Stimulated activated CD4-positive, alpha-beta T cell treated with anti-CD3 and anti-CD28 coated beads, Interleukin-15, amount 100 ng/mL, for 48 hours (primary cell): ENCODE measurements around the gene PIF1.
A peak's percentile ranks its signal among the peaks of the same experiment; 100 is the strongest.

Source experiments
- DNase-seq, 2 donors: peaks; one replicate each; pipeline ENCODE4 v3.0.0-alpha.2; 2020; ENCODE audit warnings: low read depth in 2 of 2

Gene PIF1, protein sequence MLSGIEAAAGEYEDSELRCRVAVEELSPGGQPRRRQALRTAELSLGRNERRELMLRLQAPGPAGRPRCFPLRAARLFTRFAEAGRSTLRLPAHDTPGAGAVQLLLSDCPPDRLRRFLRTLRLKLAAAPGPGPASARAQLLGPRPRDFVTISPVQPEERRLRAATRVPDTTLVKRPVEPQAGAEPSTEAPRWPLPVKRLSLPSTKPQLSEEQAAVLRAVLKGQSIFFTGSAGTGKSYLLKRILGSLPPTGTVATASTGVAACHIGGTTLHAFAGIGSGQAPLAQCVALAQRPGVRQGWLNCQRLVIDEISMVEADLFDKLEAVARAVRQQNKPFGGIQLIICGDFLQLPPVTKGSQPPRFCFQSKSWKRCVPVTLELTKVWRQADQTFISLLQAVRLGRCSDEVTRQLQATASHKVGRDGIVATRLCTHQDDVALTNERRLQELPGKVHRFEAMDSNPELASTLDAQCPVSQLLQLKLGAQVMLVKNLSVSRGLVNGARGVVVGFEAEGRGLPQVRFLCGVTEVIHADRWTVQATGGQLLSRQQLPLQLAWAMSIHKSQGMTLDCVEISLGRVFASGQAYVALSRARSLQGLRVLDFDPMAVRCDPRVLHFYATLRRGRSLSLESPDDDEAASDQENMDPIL

DNA sequence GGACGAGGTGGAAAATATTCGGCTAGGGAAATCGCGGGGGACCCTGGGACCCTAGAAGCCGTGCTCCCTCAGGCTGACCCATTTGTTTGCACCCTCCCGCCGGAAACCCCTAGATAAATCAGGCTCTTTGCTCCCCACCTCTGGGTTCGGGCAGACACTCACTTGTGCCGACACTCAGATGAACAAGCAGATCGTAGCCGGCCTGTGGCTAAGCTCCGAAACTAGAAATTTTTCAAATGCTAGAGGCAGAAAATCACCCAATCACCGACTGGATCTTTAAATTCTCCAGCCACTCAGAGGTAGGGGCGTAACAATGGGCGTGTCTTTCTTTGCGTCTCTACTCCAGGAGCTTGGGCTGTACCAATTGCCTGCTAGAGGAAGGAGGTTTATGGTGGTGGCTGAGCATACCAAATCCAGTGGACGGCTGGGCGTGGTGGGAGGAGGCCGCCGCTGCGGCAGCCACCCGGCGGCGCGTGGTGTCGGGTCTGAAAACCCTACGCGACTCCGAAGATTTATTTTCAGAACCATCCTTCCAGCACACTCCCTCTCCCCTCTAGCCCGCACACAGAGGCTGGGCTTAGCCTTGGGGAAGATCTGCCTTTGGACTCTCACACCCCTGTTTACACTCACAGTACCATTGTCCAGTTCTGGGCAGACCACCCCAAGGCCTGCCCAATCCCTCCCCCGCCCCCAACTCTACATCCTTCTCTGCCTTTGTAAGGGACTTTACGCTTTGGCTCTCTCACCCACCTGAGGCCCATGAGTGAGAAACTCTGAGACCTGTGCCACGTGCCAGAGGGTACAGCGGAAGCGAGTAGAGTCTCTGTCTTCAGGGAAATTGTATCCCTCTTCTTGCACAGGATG lies at the start of gene PIF1:
PIF1 (minus strand) TSS at position 217 of the 864 bp plus-strand sequence. CDS start 1,312 bp downstream, outside the sequence.
- peak; percentile 86 to 87 for DNase-seq

DNA sequence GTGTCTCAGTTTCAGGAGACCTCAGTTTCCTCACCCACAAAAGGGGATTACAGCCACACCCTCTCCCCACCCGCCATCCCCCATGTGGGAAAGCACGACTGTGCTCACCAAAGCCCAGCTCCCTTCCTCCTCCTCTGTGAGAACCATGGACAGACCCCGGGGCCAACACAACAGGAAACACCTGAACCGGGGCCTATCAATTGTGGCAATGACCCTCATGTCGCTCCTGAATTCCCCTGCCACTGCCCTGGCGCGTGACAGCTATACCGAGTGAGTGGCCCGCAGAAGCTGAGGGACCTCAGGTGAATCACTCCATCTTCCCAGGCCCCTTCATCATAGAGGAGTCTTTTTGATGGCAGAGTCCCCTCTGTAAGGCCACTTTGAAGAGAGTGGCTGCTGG lies 44.9 kb upstream of the PIF1 start:
- no peak for DNase-seq

DNA sequence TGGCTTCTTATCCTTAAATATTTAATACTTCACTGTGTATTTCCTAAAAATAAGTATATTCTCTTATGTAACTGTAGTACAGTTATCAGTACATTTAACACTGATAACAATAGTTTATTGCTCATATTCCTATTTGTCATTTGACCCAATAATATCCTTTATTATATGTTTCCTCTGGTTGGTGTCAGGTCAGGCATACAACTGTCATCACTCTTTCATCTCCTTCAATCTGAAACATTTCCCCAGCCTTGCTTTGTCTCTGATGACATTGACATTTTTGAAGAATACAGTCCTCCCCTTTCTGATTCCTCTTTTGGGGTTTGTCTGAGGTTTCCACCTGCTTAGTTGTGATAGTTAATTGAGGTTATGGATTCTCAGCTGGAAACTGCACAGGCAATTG lies 44.1 kb upstream of the PIF1 start:
- DNase-seq: no peak

DNA sequence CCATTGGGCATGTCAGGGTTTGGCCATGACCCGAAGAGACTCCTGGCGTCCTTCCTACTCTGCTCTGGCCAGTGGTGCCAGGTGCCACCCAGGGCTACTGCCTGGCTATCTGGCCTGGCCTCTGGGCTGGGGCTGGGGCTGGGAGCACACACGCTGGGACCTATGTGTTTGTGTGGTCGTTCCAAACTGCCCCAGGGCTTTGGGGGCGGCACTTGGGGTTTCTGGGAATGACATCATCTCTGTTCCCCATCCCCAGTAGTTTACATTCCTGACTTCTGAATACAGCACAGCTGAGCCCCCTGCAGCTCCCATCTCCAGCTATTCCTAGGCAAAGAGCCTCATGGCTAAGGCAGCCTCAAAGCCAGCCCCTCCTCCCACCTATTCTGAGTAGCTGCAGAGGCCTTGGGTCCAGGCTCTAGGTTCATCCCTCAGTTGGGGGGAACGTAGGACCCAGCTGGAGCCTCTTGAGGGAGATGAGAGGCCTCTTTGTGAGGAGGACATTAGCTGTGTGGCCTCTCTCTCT lies 40.6 kb upstream of the PIF1 start:
- DNase-seq: no peak

DNA sequence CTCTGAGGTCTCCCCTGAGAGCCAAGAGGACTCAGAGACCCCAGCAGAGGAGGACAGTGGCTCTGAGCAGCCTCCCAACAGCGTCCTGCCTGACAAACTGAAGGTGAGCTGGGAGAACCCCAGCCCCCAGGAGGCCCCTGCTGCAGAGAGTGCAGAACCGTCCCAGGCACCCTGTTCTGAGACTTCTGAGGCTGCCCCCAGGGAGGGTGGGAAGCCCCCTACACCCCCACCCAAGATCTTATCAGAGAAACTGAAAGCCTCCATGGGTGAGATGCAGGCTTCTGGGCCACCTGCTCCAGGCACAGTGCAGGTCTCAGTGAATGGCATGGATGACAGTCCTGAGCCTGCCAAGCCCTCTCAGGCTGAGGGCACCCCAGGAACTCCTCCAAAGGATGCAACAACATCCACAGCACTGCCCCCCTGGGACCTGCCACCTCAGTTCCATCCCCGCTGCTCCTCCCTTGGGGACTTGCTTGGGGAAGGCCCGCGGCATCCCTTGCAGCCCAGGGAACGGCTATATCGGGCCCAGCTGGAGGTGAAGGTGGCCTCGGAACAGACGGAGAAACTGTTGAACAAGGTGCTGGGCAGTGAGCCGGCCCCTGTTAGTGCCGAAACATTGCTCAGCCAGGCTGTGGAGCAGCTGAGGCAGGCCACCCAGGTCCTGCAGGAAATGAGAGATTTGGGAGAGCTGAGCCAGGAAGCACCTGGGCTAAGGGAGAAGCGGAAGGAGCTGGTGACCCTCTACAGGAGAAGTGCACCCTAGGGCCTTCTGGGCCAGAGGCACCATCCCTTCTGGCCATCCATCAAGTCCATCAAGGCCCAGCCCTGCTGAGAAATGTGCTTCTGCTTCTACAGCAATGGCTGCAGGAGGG lies 39.9 kb upstream of the PIF1 start:
- DNase-seq: no peak

DNA sequence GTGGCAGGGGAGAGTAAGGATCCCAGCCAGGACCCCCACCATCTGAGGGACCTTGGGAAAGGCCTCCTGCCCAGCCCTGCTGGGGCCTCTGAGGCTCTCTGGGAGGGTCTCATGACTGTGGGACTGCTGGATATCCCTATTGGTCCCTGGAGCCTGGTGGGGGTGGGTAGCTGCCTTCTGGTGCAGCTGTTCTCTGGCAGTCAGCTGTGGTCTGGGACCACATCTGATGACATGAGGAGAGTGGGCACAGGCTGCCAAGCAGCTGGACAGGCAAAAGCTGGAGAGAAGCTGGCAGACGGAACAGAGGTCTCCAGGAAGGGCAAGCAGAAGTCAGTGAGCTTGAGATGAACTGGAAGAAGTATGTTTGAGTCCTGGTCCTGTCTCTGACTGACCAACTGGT lies 38.6 kb upstream of the PIF1 start:
- no peak for DNase-seq

DNA sequence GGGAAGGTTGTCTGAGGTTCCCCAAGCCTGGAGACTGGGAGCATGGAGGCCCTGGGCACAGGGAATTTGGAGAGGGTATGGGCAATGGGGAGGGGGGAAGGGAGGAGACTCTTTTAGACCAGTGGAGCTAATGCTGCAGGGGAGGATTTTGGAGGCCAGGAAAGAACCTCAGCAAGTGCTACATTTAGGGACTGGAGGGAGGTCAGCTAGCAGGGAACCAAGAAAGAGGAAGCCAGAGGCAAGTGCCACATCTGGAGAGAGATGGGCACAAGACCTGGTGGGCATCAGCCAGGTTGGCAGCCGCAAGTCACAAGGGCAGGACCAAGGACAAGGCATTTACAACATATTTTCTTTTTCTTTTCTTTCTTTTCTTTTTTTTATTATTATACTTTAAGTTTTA lies 37.0 kb upstream of the PIF1 start:
- DNase-seq: no peak

DNA sequence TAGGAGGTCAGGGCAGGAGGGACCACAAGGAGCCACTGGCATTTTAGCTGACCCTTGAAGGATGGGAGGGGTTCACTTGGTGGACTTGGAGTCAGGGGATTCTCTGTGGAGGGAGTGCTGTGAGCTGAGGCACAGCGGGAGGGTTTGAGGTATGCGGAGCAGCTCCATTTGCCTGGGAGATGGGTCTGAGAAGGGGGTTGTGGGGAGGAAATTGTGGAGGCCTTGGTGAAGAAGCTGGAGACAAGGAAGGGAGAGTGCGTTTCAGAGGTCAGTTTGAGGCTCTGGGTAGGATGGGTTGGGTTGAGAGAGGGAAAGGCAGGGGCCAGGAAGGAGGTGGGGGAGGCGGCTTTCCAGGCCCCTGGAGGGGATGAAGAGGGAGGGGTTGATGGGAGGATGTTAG lies 36.5 kb upstream of the PIF1 start:
- DNase-seq: no peak

DNA sequence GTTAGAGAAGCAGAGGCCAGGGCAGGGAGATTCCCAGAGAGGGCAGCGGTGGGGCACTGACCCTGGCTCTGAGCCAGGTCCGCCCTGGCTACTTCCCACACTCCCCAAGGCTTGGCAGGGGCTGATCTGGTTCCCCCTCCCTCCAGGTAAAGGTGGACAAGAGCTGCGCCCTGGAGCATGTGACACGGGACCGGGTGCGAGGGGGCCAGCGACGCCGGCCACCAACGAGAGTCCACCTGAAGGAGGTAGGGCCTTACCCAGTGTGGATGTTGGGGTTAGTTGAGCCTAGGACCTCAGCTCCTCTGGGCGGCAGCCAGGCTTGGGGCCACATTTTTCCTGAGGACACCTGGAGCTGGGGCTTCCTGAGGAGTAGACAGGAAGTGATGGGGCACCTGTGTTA lies 35.9 kb upstream of the PIF1 start:
- DNase-seq: no peak

DNA sequence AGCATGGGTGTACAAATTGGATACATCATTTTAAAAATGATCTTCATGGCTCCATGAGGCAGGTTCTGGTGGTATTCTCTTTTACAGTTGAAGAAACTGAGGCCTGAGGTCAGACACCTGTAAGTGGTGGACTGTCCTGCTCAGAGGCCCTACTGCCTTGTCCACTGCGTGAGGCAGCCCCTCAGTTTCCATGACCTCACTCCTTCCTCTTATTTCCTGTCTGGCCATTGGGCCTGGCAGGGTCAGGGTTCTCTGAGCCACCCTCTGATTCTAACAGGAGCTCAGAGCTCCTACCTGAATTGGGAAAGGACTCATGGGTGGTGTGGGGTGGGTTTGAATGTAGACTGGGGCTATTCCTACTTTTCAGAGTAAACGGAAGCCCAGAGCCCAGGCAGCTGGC lies 33.8 kb upstream of the PIF1 start:
- no peak for DNase-seq

DNA sequence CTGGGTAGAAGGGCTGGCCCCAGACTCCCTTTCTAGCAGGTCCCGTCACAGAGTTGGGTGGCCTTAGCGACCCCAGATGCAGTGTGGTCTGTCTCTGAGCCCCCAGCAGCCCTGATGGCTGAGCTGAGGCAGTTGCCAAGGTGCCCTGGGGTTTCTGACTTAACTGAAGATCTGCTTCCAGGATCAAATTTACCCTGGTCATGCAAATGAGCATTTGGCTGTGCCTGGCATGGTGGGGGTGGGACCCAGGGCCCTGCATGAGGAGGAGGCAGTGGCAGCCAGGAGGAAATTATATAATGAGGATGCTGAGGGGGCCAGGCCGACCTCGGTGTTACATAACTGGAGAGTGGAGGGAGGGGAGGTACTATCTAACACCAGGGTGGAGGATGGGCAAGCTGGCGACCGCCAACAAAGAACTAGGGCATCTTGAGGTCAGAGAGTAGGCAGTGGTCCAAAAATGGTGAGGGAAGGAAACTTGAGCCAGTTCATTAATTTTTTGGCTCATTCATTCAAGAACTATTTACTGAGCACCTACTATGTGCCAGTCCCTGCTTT lies 32.7 kb upstream of the PIF1 start:
- DNase-seq: no peak

DNA sequence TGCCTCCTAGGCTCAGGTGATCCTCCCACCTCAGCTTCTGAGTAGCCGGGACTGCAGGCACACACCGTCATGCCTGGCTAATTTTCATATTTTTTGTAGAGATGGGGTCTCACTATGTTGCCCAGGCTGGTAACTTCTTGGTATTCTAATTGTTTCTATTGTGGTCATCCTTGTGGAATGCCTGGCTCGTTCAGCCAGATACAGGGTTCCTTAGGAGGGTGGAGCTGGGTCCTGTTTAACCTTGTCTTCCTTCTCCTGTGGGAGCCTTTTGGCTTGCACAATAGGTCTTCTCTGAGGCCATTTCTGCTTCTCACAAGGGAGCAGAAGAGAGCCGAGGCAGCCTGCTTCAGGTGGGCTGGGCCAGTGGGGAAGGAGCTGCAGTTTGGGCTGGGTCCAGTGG lies 32.0 kb upstream of the PIF1 start:
- no peak for DNase-seq

DNA sequence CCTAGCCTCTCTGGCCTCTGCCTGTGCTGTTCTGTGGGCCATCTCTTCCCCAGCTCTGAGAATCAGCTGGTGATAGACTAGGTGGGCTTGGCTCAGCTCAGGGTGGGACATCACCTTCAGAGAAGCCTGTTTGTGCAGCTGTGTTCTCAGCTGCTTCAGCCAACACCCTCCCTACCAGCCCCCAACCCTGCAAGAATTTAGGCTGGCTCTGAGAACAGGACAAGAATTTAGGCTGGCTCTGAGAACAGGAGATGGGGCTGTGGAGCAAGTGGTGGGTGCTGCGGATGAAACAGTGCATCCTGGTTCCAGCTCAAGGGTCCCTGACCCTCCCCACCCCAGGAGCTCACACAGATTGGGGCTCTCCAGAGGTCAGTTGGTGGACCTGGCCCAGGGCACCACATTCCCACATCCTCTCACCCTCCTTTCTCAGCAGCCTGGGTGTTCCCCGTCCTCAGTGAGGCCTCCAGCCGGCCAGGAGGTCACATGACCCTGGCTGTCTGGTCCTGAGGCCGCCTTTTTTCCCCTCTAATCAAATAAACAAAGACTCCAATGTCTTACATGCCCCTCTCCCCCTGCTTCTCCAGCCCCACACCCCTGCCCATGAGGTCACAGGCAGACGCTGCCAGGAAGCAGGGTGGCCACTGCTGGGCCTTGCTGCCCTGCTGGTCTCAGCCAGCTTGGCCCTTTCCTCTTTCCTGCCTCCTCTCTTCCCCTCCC lies 31.1 kb upstream of the PIF1 start:
- no peak for DNase-seq

DNA sequence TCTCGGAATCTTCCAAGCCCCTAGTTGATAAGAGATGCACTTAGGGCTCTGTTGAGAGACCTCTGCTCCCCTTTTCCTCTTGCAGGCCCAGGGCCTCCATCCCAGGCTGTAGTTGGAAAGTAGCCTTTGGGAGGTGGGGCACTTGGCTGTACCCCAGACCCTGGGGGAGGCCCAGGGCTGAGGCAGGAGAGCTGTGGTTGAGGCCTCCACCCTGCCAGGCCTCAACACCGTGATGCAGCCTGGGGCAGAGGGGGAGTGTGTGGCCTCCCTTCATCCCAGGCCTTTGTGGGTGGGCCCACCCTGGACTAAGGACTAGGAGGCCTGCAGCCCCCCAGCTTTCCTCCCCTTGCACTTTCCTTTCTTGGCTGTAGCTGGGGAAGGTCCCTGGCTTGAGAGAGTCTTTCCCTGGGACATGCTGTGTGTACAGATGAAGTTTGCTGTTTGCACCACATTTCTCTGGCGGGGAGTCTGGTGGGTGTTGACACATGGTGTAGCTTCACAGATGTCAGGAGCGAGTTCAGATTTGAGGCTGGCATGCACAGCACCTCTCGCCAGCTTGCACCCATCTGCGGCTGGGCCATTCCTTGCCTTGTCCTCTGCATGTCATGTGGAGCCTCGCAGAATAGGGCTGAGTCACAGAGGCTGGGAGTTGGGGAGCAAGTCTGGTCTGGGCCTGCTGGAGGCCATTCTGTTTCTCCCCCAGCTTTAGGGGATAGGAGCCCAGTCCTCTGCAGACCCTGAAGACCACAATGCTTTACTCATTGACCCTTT lies 29.9 kb upstream of the PIF1 start:
- no peak for DNase-seq

DNA sequence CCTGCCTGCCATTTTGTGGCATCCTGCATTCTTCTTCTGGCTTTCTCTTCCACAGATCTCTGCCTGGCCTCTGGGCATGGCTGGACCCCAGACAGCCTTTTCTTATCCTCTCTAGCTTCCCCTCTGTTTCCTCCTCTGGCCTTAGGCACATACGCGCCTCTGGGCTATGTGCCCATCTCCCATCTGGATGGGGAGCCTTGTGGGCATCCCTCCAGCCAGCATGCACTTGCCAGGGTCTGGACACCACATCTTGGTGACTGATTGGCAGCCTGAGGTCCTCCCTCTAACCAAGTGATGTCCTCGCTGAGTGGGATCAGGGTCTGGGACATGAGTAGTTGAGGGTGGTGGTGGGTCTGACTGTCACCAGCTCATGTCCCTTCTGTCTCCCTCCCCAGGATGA lies 29.1 kb upstream of the PIF1 start:
- no peak for DNase-seq

DNA sequence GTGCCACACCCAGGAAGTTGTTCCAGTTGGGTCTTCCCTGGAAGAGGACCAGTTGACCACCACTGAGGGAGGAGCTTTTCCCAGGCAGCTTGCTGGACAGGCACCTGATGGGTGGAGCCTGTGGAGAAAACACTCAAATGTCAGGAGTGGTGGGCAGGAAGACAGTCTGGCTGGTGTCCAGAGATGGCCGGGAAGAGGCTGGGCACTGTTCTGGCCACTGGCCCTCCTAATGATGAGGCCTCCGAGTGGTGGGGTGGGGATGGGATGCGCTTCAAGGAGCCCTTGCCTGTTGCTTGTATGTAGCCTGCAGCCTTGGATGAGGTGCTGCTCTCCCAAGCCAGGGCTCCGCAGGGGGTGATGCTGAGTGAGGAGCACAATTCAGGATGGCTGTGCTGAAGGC lies 28.6 kb upstream of the PIF1 start:
- no peak for DNase-seq

DNA sequence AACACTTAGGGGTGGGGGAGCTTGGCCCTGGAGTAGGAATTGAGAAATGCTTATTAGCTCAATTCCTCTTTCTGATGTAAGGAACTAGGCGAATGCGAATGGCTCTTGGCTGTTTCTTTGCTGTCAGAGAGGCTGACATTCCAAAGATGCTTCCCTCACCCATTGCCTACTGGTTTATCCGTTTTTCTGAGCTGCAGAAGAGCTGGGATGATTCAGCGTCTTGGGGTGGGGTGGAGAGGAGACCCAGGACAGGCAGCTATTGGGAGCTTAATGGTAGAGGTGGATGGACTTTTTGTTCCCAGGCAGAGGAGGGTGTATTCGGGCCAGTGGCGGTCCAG lies 26.0 kb upstream of the PIF1 start:
- no peak for DNase-seq

DNA sequence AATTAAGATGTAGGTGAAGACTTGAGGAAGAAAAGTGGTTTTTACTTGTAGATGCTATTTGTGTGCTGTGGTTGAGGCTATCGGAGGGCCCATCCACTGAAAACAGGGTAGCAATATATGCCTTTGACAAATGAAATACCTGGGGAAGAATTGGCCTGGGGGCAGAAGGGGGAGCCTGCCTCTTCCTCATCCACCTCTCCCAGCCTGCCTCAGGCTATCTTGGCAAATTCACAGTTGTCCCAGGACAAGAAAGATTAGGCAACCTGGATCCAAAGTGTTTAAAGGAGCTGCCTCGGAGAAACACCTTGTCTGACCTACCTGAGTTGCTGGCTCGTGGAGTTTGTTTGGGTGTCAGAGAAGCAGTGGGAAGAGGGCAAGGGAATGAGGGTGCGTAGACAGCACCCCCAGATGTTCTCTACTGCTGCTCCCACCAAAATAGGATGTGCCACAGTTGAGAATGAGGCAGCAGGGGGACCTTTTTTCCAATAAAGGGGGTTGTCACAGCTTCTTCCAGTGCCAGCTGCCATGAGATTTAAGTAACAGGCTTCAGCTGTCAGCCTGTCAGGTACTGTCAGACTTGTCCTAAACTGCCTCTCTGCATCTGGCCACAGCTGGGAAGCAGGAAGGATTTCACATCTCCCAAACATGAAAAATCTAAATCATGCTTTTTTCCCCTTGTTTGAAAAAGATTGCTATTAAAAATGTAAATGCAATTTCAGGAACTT lies 25.5 kb upstream of the PIF1 start:
- no peak for DNase-seq
